ENCODE data around the gene ASTN2.

GRCh38 chr9:117075636-117076035 is 339.2 kb downstream of the ASTN2 start:
- TF ChIP-seq POLR2AphosphoS5 (IDR thresholded peaks at IDR 0.05) (no peak), CTCF (IDR thresholded peaks at IDR 0.05) (no peak), EP300 (IDR thresholded peaks at IDR 0.05) (no peak)
